H1 (cell line): Measurements from ENCODE around the gene GMEB1. TPM values are rescaled to one million over a fixed set of nuclear protein-coding genes. Genes with fewer than 3 reads are reported as not detected.

Experiments
- CTCF ChIA-PET: fragments of 300-600 bp; sonication (Branson Sonifier 250); formaldehyde crosslinking; loops from one replicate; lab custom pipeline; 2021; ENCODE audit not compliant: partially characterized antibody; lab: Charles Lee
- POLR2A ChIA-PET: fragments of 300-600 bp; sonication (Branson Sonifier 250); formaldehyde crosslinking; loops from one replicate; lab custom pipeline; 2021; ENCODE audit warnings: inconsistent platforms; ENCODE audit not compliant: partially characterized antibody; lab: Charles Lee
- DNase-seq, 2 experiments: peaks; one replicate each; pipeline versions ENCODE4 v3.0.0 to v3.0.0-alpha.2; 2010 to 2022; ENCODE audit warnings: low spot score in 2 of 2, low read depth in 1 of 2, mixed read lengths in 1 of 2
- FAIRE-seq: peaks from 2 replicates; lab custom pipeline; 2011; peaks lifted over from hg19 to GRCh38; lab: Jason Lieb, UNC
- H2AFZ ChIP-seq: 2 replicates; pipeline ENCODE4 v1.8.1; 2012; ENCODE audit warnings: low read length, inconsistent platforms
- H2AK5ac ChIP-seq: 2 replicates; pipeline ENCODE4 v1.6.1; 2013; ENCODE audit warnings: low read depth, low read length
- H2BK120ac ChIP-seq: replicated peaks from 2 replicates; pipeline ENCODE3; 2013; ENCODE audit warnings: low read depth, low read length, inconsistent platforms
- H2BK12ac ChIP-seq: 2 replicates; pipeline ENCODE4 v1.6.1; 2013; ENCODE audit warnings: low read depth, low read length
- H2BK15ac ChIP-seq: 2 replicates; pipeline ENCODE4 v1.6.1; 2013; ENCODE audit warnings: low read length
- H2BK20ac ChIP-seq: 2 replicates; pipeline ENCODE4 v1.6.1; 2013; ENCODE audit warnings: low read length
- H2BK5ac ChIP-seq: 2 replicates; pipeline ENCODE4 v1.6.1; 2013; ENCODE audit warnings: low read depth, low read length
- H3K14ac ChIP-seq: 2 replicates; pipeline ENCODE4 v1.6.1; 2013; ENCODE audit warnings: inconsistent platforms; ENCODE audit not compliant: insufficient read length
- H3K18ac ChIP-seq: 2 replicates; pipeline ENCODE4 v1.6.1; 2013; ENCODE audit warnings: low read length; ENCODE audit errors: extremely low read depth
- H3K23ac ChIP-seq: 2 replicates; pipeline ENCODE4 v1.6.1; 2013; ENCODE audit warnings: inconsistent platforms; ENCODE audit not compliant: insufficient read length
- H3K23me2 ChIP-seq: 2 replicates; pipeline ENCODE4 v1.6.1; 2013; ENCODE audit warnings: low read depth, low read length
- H3K27ac ChIP-seq: 2 replicates; pipeline ENCODE4 v1.6.1; 2011; ENCODE audit warnings: low read depth, low read length, inconsistent platforms
- H3K27me3 ChIP-seq, 4 experiments: replicated peaks in 1 of 4; 1 replicate in 1 of 4; 2 replicates in 3 of 4; pipeline versions ENCODE4 v1.6.1 to v1.8.1; 2011 to 2013; ENCODE audit warnings: low read length in 3 of 4, mild to moderate bottlenecking in 3 of 4, inconsistent platforms in 2 of 4, mixed read lengths in 2 of 4, moderate library complexity in 1 of 4; ENCODE audit not compliant: control insufficient read depth in 3 of 4, insufficient read depth in 3 of 4; ENCODE audit errors: extremely low read depth in 1 of 4
- H3K36me3 ChIP-seq, 4 experiments: 2 replicates each; pipeline versions ENCODE4 v1.6.1 to v1.8.1; 2011 to 2013; ENCODE audit warnings: mild to moderate bottlenecking in 4 of 4, low read length in 3 of 4, moderate library complexity in 2 of 4, control low read depth in 1 of 4, inconsistent platforms in 1 of 4; ENCODE audit not compliant: insufficient read depth in 4 of 4, control insufficient read depth in 2 of 4
- H3K4ac ChIP-seq: replicated peaks from 2 replicates; pipeline ENCODE3; 2013; ENCODE audit warnings: low read length, low read depth, mixed read lengths, inconsistent platforms; ENCODE audit not compliant: insufficient read length
- H3K4me1 ChIP-seq, 4 experiments: replicated peaks in 1 of 4; 1 replicate in 1 of 4; 2 replicates in 3 of 4; pipeline versions ENCODE4 v1.6.1 to v1.8.1; 2011 to 2013; ENCODE audit warnings: low read length in 3 of 4, inconsistent platforms in 2 of 4, mixed read lengths in 1 of 4; ENCODE audit not compliant: insufficient read depth in 4 of 4, control insufficient read depth in 3 of 4
- H3K4me2 ChIP-seq, 2 experiments: 2 replicates each; pipeline versions ENCODE4 v1.6.1 to v1.8.1; 2011 to 2013; ENCODE audit warnings: low read depth in 2 of 2, low read length in 2 of 2, control low read depth in 1 of 2, inconsistent platforms in 1 of 2, mild to moderate bottlenecking in 1 of 2; ENCODE audit not compliant: insufficient read depth in 1 of 2
- H3K4me3 ChIP-seq, 4 experiments: fragments of 200-600, 300-600 bp in 1 of 4; sonication (generic), shearing (Covaris generic), sonication (Bioruptor Twin) in 1 of 4; 2 replicates each; pipeline versions ENCODE4 v1.5.1 to v1.8.1; 2011 to 2016; ENCODE audit warnings: low read length in 4 of 4, low read depth in 3 of 4, control low read depth in 2 of 4, inconsistent platforms in 2 of 4, mild to moderate bottlenecking in 2 of 4, mixed read lengths in 1 of 4, moderate library complexity in 1 of 4; ENCODE audit not compliant: insufficient read depth in 2 of 4; ENCODE audit errors: extremely low read depth in 1 of 4
- H3K56ac ChIP-seq: replicated peaks from 2 replicates; pipeline ENCODE3; 2013; ENCODE audit warnings: low read depth, mild to moderate bottlenecking, mixed read lengths, low read length, inconsistent platforms; ENCODE audit not compliant: insufficient read length
- H3K79me1 ChIP-seq: 2 replicates; pipeline ENCODE4 v1.6.1; 2013; ENCODE audit warnings: low read depth, low read length, control low read depth
- H3K79me2 ChIP-seq, 2 experiments: 2 replicates each; pipeline versions ENCODE4 v1.6.1 to v1.8.1; 2012 to 2013; ENCODE audit warnings: low read length in 2 of 2, mild to moderate bottlenecking in 2 of 2, inconsistent platforms in 1 of 2; ENCODE audit not compliant: insufficient read depth in 2 of 2, control insufficient read depth in 1 of 2
- H3K9ac ChIP-seq, 4 experiments: replicated peaks in 1 of 4; 1 replicate in 1 of 4; 2 replicates in 3 of 4; pipeline versions ENCODE4 v1.6.1 to v1.8.1; 2011 to 2013; ENCODE audit warnings: low read depth in 3 of 4, low read length in 3 of 4, control low read depth in 2 of 4, mild to moderate bottlenecking in 2 of 4, moderate library complexity in 2 of 4, inconsistent platforms in 1 of 4; ENCODE audit errors: extremely low read depth in 1 of 4
- H3K9me3 ChIP-seq, 2 experiments: 2 replicates each; pipeline versions ENCODE4 v1.6.1 to v1.8.1; 2012 to 2013; ENCODE audit warnings: mild to moderate bottlenecking in 2 of 2, moderate library complexity in 2 of 2, control low read depth in 1 of 2, inconsistent platforms in 1 of 2, low read depth in 1 of 2, low read length in 1 of 2, mixed read lengths in 1 of 2; ENCODE audit not compliant: insufficient read depth in 2 of 2
- H4K20me1 ChIP-seq, 2 experiments: replicated peaks in 1 of 2; 2 replicates each; pipeline versions ENCODE3 to v1.8.1; 2011 to 2013; ENCODE audit warnings: inconsistent platforms in 2 of 2, low read length in 2 of 2, mild to moderate bottlenecking in 1 of 2; ENCODE audit not compliant: insufficient read depth in 2 of 2, control insufficient read depth in 1 of 2
- H4K5ac ChIP-seq: 2 replicates; pipeline ENCODE4 v1.6.1; 2013; ENCODE audit warnings: low read length, low read depth, mixed read lengths, inconsistent platforms; ENCODE audit not compliant: insufficient read length
- H4K8ac ChIP-seq: 2 replicates; pipeline ENCODE4 v1.8.0; 2013; ENCODE audit warnings: mild to moderate bottlenecking, moderate library complexity, low read length, inconsistent platforms; ENCODE audit not compliant: insufficient read depth; ENCODE audit errors: extremely low read depth
- H4K91ac ChIP-seq: replicated peaks from 2 replicates; pipeline ENCODE3; 2013; ENCODE audit warnings: low read length, mixed read lengths, inconsistent platforms; ENCODE audit not compliant: insufficient read length
- ASH2L ChIP-seq: fragments of 200-600, 300-600 bp; sonication (generic); IDR thresholded peaks from one replicate; pipeline ENCODE4 v1.7.1; 2017; ENCODE audit warnings: low read length
- CBX5 ChIP-seq: fragments of 300-800, 300-1000 bp; sonication (generic); IDR thresholded peaks from 2 replicates; pipeline ENCODE4 v1.7.1; 2016; ENCODE audit warnings: antibody characterized with exemption, low read length, low read depth
- CBX8 ChIP-seq: fragments of 300-800, 300-1000 bp; sonication (generic); IDR thresholded peaks from 2 replicates; pipeline ENCODE4 v1.7.1; 2016; ENCODE audit warnings: low read depth, low read length, borderline replicate concordance
- CREB1 ChIP-seq: IDR thresholded peaks from 2 replicates; pipeline ENCODE4 v1.6.1; 2012; ENCODE audit warnings: inconsistent platforms
- EGR1 ChIP-seq: IDR thresholded peaks from 2 replicates; pipeline ENCODE4 v1.6.1; 2011; ENCODE audit warnings: low read depth, low read length, borderline replicate concordance
- KDM1A ChIP-seq: fragments of 200-600, 300-600 bp; sonication (generic); IDR thresholded peaks from 2 replicates; pipeline ENCODE4 v1.7.1; 2016; ENCODE audit warnings: mild to moderate bottlenecking, low read length, borderline replicate concordance
- TAF7 ChIP-seq: optimal IDR thresholded peaks from 2 replicates; pipeline ENCODE3; 2011; ENCODE audit warnings: low read depth, mild to moderate bottlenecking, inconsistent platforms, low read length, moderate library complexity, borderline replicate concordance
- WGBS, 2 experiments: shearing (Covaris generic) in 1 of 2; methylation state at CpG; one replicate each; pipeline versions ENCODE4 v1.1.6 to v1.1.7; 2013 to 2015; ENCODE audit warnings: low lambda C conversion rate in 2 of 2, mixed read lengths in 2 of 2, inconsistent platforms in 1 of 2, low coverage in 1 of 2, missing lambda C conversion rate in 1 of 2; ENCODE audit not compliant: insufficient replicate concordance in 2 of 2, insufficient coverage in 1 of 2, insufficient read length in 1 of 2; ENCODE audit errors: extremely low coverage in 1 of 2, missing lambda C conversion rate in 1 of 2; 5-methylcytosine and 5-hydroxymethylcytosine counted together
- polyA plus RNA-seq, 7 experiments: library from polyadenylated mRNA; depleted of rRNA in 3 of 7; stranded (reverse) in 5 of 7; unstranded in 2 of 7; fragments of >200 nt in 5 of 7; fragments of 200-250 nt in 2 of 7; gene quantifications; 1 replicate in 5 of 7; 2 replicates in 1 of 7; 4 replicates in 1 of 7; pipeline versions ENCODE4 v1.2.1 to v1.2.3, GENCODE V29; 2011 to 2013; ENCODE audit warnings: missing spikeins in 2 of 7, mixed read lengths in 2 of 7
- total RNA-seq: library from RNA; stranded (reverse); fragmentation: NEBNext Ultra II Directional; extraction: Animal tissue kit (Norgen Biotek cat#: 25700); gene quantifications from 2 replicates; pipeline ENCODE4 v1.2.1, GENCODE V29; 2021

Gene GMEB1
- total and polyA plus RNA-seq, 2 of the 8 experiments (the other 6 are each of a cell fraction or from before 2014, with no cell fraction given), result 13.3 to 26.2 TPM

GRCh38 chr1:28648474-28649198 lies 19.9 kb upstream of the GMEB1 start, which contains the start of gene RNU11:
Gene RNU11, plus strand, starts transcription at chr1:28648600.
- no peak within 1 kb of the TSS for H2BK15ac ChIP-seq
- FAIRE-seq, result peak; percentile 78
- H3K4me1 ChIP-seq, result peaks cover 0 to 4% (median 0%) of the 10 kb centered on the region in 4 experiments; a peak in 4 of 7 replicates
- peak within 1 kb of the TSS; percentile 99 for H3K27ac ChIP-seq
- peak within 1 kb of the TSS; percentile 65; the same call in 1 of the 2 replicates for H3K18ac ChIP-seq
- no peak within 1 kb of the TSS for H3K14ac ChIP-seq
- H3K4me2 ChIP-seq, result peak within 1 kb of the TSS; percentile 77 to 85
- H2AFZ ChIP-seq, result 0 out of 2 replicates have a peak within 1 kb of the TSS, but pooled peaks have one; percentile 15
- H3K79me1 ChIP-seq, result no peaks in the 10 kb centered on the region
- H4K8ac ChIP-seq, result peak within 1 kb of the TSS; percentile 63
- no peaks in the 10 kb centered on the region for H3K9me3 ChIP-seq
- H3K36me3 ChIP-seq, result no peaks in the 10 kb centered on the region
- peak within 1 kb of the TSS; percentile 40 to 88 (median 66) for H3K9ac ChIP-seq
- H3K4ac ChIP-seq, result peak within 1 kb of the TSS; percentile 87
- WGBS, 2 experiments, result 10% methylated on average over 28 of the region's 28 CpGs; no CpG with 5 or more reads in 1 of the 2 experiments
- H3K23ac ChIP-seq, result no peak within 1 kb of the TSS
- no peaks in the 10 kb centered on the region for H3K27me3 ChIP-seq
- POLR2A ChIA-PET, result interaction anchor here (0.6 to 9.3 kb wide), 53 partner anchors 8 to 830 kb away, joined by 3 to 132 read pairs (median 5); partner anchors contain the start of genes GMEB1, MED18, PHACTR4 and RCC1
- CTCF ChIA-PET, result interaction anchor here (0.6 to 1.1 kb wide), 2 partner anchors 88 to 93 kb away, joined by 3 to 6 read pairs; partner anchors contain the start of gene YTHDF2
- peak within 1 kb of the TSS; percentile 8 for H2BK120ac ChIP-seq
- peak within 1 kb of the TSS; percentile 95 for H2BK5ac ChIP-seq
- H4K20me1 ChIP-seq, result no peaks in the 10 kb centered on the region
- H3K23me2 ChIP-seq, result no peaks in the 10 kb centered on the region
- peak within 1 kb of the TSS; percentile 61 for H3K56ac ChIP-seq
- no peaks in the 10 kb centered on the region for H3K79me2 ChIP-seq
- peak within 1 kb of the TSS; percentile 41 to 57 (median 45) for H3K4me3 ChIP-seq
- peak within 1 kb of the TSS; percentile 90 for H4K5ac ChIP-seq
- 0 out of 2 replicates have a peak within 1 kb of the TSS, but pooled peaks have one; percentile 10 for H2BK12ac ChIP-seq
- 0 out of 2 replicates have a peak within 1 kb of the TSS, but pooled peaks have one; percentile 69 for H2AK5ac ChIP-seq
- H2BK20ac ChIP-seq, result no peak within 1 kb of the TSS
- peak within 1 kb of the TSS; percentile 56 for H4K91ac ChIP-seq
- peak; percentile 75 to 90 for DNase-seq
- peak; percentile 61; the same call in 1 of the 2 replicates for TF ChIP-seq CREB1
- TF ChIP-seq ASH2L, result no peak
- no peak for TF ChIP-seq KDM1A
- TF ChIP-seq EGR1, result peak; percentile 97
- no peak for TF ChIP-seq CBX8
- peak; percentile 100 for TF ChIP-seq TAF7
- no peak for TF ChIP-seq CBX5
